HG02852 (cell line): Measurements from ENCODE around the gene LRRC4.

Source experiments
- ATAC-seq: cut with Tn5 transposase; IDR thresholded peaks from one replicate; pipeline ENCODE4 v1.9.1; 2021; ENCODE audit warnings: mild to moderate bottlenecking, moderate library complexity; ENCODE audit not compliant: unreplicated experiment

The LRRC4 gene

DNA sequence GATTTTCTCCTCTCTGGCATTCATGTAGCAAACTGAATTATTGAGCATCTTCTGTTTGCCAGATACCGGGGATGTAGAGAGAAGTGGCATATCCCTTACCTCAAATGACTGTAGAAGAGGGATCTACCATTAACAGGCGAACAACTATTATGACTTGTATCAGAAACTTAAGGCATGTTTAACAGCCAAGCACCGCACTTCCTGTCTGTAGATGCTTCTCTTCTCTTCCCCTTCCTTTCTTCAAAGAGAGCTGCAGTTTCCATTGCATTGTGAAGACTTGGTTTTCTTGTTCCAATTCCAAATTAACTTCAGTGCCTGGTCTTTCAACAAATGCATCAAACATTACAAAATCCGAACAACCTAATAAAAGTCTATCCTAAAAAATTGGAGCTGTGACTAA, 49.3 kb downstream of the LRRC4 start:
- no peak for ATAC-seq

DNA sequence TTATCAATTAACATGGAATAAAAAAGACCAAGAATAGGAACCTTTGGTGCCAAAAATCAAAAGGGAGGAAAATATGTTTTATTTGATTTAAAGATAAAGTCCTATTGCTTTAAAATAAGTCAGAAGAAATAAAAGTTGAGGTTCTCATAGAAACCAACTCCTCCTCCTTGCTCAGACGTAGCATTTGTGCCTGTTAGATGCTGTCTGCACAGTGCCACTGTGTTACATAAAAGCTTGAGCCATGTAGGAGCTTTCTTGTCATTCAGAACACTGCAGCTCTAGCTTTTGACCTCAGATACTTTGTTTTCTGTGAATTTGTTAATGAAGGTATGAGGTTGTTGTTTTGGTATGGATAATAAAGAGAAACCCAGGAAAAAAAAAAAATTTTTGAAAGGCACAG, 50.3 kb downstream of the LRRC4 start:
- no peak for ATAC-seq

DNA sequence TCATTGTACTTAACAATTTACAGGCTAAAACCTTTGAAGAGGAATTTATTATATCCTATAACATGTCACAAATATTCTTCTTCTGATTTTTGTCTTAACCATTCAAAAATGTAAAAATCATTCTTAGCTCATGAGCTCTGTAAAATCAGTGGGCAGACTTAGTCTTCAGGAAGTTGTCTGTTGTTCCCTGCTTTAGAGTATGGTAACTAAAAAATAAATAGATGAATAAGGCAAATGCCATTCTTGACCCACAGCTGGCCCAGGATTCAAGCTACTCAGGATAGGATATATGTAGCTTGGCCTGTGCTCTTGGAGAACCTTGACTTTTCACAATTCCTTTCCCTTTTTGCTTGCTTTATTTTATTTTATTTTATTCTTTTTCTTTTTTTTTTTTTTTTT, 51.5 kb downstream of the LRRC4 start:
- no peak for ATAC-seq

DNA sequence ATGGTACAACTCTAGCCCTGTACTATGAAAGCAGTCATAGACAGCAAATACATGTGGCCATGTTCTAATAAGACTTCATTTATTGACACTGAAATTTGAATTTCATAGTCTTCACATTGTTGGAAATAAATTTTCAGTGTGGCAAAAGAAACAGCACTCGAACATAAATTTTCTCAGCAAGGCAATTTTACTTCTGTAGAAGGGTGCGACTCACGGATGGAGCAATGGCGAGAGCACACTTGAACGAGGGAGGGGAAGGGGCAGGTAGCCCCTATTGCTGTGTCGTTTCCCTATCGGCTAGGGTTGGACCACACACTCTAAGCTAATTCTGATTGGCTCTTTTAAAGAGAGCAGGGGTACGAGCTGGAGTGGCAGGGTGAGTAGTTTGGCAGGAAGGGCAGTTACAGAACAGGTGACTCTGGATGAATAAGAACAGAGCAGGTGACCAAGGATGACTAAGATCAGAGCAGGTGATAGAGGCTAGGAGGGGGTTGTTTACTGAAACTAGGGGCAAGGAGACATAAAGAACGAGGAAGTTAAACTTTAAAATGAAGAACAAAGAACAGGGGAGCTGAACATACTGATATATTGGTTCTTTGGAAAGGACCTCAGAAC, 52.0 kb downstream of the LRRC4 start:
- ATAC-seq, result no peak

DNA sequence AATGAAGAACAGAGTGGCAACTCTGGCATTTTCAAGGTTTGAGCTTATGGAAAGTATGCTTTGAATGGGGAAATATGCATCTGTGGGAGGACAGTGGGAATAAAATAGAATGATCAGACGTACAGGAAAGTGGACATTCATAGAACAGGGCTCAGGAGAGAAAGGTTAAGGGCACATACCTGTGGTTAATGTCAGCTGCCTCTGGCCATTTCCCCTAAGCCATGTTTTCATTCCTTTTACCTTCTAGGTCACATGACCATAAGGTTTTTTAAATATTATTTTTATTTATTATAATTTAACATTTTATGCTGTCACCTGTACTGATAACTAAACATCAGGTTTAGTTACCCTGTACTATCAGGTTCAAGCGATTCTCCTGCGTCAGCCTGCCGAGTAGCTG, 52.8 kb downstream of the LRRC4 start:
- ATAC-seq, result no peak
